GM18526 (cell line): ENCODE measurements around the gene GRID1.

ENCODE experiments used
- POLR2A ChIP-seq: IDR thresholded peaks from 3 replicates; pipeline ENCODE4 v1.6.1; 2011; ENCODE audit not compliant: insufficient read length; ENCODE audit errors: extremely low read depth

GRID1 gene

GRCh38 chr10:86283466-86284287 is 82.9 kb downstream of the GRID1 start:
- TF ChIP-seq POLR2A: no peak

GRCh38 chr10:86282664-86283465 is 83.7 kb downstream of the GRID1 start:
- TF ChIP-seq POLR2A: no peak

DNA sequence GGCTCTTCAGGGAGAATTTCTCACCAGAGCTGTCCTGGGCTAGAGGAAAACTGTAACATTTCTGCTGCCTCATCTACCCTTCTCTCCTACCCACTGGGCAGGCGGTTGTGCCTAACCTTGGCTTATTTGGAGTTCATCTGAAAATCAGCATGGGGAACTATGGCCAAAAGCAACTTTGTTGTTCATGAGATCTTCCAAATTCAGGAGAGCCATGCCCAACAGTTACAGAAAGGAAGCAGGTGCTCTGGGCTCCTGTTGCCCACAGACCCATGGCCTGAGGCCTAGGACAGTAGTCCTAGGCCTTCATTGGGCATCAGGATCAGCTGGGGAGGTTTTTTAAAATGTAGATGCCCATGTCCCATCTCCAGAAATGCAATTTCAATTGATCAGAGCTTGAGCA is 85.2 kb downstream of the GRID1 start:
- TF ChIP-seq POLR2A: no peak

- no peak for TF ChIP-seq POLR2A
Observed at GRCh38 chr10:86269332-86269731, 97.3 kb downstream of the GRID1 start.

GRCh38 chr10:86267286-86268195 is 99.1 kb downstream of the GRID1 start:
- TF ChIP-seq POLR2A: no peak

GRCh38 chr10:86266446-86267242 is 100.0 kb downstream of the GRID1 start:
- no peak for TF ChIP-seq POLR2A

DNA sequence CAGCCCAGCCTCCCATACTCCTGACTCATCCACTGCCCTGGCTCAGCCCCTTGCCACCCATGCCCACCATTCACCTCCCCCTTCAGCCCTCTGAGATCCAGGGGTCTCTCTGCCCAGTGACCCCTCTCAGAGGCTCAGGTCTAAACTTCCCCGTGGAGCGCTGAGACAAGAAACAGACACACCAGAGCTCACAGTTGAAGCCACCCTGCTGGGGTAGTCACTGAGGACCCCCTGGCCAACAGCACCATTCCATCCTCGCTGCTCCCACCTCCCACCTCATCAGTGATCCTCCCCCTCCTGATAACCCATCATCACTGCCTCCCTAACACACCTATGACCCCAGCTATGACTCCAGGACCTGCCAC is 100.7 kb downstream of the GRID1 start:
- TF ChIP-seq POLR2A: no peak

GRCh38 chr10:86265236-86265894 is 101.2 kb downstream of the GRID1 start:
- TF ChIP-seq POLR2A: no peak

DNA sequence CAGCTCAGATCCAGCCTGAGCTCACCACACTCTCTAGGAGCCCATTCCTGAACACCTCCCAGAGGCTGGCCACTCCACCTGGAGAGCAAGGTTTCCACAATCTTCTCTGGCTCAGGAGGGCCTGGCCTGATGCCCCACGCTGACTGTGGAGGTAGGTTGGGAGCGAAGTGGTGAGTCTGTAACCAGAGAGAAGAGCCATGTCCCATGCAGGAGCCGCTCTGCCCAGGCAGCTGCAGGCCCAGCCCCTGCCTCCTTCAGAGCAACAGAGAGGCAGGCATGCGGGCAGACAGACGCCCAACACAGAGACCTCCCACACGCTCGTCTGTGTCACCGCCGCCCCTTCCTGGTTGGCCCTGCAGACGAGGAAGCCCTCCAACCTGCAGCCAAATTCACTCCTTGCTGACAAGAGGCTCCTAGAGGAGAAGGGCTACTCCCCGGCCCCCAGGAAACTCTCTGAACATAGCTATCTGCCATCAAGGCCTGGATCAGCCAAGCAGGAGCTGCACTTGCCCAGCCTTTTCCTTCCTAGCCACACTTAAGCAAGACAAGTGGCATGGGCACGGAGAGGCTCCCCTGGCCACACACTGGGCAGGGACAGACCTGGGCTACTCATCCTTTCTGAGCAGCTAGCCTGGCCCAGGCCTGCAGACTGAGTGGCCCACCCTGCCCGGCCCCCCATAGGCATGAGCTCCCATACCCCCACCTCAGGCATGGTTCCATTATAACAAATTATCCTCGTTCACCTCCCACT is 101.9 kb downstream of the GRID1 start:
- TF ChIP-seq POLR2A: no peak

- no peak for TF ChIP-seq POLR2A
Observed at GRCh38 chr10:86263907-86264306, 102.7 kb downstream of the GRID1 start.

- TF ChIP-seq POLR2A: no peak
Observed at GRCh38 chr10:86263209-86263608, 103.4 kb downstream of the GRID1 start.

DNA sequence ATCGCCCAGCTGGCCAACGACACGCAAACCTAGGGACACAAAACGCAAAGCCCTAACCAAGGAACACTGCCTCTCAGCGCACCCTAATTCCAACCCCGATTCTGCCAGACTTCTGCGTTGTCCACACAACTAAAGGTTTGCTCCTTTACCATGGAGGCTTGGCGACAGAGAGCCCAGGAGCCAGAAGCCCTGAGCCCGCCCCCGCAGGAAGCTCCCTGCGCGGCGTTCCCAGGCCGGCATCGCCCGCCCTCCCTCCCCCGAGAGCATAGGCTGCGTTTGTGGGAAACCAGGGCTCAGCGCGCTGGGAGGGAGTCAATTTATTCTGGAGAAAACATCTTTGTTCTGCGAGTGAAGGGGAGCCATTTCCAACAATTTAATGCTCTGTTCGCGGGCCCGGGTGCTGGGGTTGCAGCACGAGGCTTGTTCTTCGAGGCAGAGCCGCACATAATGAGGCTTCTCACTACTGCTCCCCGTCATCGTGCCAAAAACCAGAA is 103.9 kb downstream of the GRID1 start:
- TF ChIP-seq POLR2A: no peak
